8988T (cell line): Measurements from ENCODE around the gene SERPINA6.
"Not testable (repeated sequence)": the region's sequence is repeated elsewhere in the genome, so short reads cannot be mapped to it uniquely, and the experiment has no call there.

Source experiments
- DNase-seq: peaks from one replicate; pipeline ENCODE4 v3.0.0; 2011

The SERPINA6 gene

DNA sequence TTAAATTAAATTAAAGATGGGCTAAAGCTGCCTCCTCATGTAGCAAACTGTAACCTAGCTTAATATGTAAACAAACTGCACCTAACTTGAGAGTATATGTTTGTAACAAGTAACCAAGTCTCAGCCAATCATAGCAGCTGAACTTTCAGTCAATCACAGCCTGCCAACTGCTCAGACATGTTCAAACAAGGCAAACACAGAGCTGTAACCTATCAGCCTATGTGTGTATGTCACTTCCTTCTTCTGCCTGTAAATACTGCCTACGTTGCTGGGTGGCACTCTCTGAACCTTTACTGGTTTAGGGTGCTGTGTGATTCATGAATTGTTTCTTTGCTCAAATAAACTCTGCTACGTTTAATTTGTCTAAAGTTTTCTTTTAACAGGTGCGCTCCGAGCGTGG is 2.9 kb downstream of the SERPINA6 start:
- DNase-seq, result no peak

- no peak for DNase-seq
Observed at GRCh38 chr14:94317259-94317658, 5.9 kb downstream of the SERPINA6 start.

DNA sequence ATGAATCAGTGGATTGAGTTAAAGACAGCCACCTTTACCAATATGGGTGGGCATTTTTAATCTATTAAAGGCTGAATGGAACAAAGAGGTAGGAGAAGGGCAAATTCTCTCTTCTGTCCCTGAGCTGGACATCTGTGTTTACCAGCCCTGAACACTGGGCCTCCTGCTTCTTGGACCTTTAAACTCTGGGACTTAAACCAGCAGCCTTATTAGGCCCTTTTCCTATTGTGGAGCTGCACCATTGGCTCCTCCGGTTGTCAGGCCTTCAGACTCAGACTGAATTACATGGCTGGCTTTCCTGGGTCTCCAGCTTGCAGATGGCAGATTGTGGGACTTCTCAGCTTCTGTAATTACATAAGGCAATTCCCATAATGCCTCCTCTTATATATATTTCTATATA is 6.4 kb downstream of the SERPINA6 start:
- no peak for DNase-seq

DNA sequence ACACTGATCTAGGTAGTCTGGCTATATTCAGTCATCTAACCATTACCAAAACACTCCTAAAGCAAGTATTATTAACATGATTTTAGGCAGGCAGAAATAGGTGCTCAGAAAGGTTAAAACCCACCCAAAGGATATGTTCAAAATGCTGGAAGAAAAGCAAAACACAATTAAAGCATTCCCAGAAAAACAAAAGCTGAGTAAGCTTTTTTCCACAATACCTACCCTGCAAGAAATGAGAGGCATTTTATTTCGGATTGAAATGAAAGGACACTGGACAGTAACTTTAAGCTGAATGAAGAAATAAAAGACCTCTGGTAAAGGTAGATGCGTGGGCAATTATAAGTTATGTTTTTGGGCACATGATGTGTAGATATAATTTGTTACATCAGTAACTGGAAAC is 8.2 kb downstream of the SERPINA6 start:
- no peak for DNase-seq

DNA sequence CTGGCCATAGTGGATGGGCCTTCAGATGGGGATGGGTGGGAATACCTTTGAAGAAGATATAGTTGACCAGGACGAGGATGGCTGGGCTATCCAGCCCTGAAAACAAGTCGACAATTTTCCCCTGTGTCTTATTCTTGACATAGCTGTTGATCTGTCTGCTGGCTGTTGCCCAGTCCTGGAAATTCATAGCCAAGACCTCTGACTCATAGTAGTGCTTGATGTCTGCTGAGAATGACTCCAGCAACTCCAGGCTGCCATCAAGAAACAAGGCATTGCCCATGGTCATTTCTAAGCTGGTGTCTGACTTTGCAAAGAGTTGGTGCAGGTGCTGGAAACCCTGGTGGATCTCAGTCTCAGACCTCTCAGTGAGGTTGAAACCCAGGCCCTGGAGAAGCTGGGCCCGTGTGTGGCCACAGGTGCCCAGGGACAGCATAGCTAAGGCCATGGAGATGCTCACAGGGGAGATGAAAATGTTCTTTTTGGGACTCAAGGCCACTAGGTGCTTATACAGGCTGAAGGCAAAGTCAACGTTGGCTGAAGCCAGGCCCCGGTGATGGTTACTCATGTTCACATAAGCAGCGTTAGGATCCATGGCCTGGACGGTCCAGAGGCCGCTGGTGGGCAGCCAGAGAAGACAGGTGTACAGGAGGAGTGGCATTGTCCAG is 9.0 kb downstream of the SERPINA6 start:
- no peak for DNase-seq

DNA sequence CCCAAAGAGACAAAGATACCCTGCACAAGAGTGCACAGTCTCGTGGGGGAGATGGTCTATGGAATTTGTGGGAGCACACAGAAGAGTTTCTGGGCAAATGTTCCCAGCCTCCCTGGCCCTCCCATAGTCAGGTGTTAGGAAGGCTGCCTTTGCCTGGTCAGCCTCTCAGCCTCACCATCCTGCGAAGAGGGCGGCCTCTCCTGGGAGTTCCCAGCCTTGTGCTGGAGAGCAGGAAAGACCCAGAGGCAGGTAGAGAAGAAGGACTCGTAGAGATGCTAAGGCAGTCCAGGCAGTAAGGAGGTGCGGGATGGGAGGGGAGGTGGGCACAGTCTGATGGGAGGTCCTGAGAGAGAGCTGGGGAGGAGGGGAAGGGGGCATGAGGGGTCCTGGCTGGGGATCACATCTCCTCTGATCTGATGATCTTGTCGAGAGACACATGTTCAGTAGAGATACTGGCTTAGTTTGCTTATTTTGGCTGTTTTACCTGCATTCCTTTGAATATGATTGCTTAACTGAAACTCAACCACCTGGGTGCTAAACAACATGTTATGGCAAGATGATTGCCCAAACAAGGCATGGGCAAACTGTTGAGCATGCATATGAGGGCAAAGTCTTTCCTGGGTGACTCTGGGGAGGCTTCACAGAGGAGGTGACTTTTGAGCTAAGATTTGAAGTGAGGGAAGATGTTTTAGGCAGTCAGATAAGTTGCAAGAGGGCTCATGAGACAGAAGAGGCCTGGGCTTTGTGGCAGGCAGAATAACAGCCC is 10.5 kb downstream of the SERPINA6 start:
- DNase-seq, result no peak

GRCh38 chr14:94310248-94310647 is 12.9 kb downstream of the SERPINA6 start:
- no peak for DNase-seq

DNA sequence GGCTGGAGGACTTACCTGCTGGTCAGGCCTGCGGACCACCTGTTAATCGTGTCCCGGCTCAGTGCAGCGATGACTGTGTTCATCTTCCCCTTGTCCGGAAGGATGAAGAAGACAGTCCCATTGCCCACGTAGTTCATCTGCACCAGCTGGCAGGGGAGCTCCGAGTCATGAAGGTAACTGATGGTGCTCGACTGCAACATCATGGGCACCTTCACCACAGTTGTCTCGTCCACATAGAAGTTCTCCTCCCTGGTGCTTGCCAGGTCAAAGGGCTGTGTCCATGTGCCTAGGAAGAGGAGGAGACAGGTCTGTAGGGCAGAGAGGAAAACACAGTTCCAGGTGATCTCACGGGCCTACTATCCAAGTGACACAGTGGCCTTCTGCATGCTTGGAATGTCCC is 13.4 kb downstream of the SERPINA6 start:
- no peak for DNase-seq

- DNase-seq, result no peak
Observed at GRCh38 chr14:94307410-94307992, 15.6 kb downstream of the SERPINA6 start.

- DNase-seq, result no peak
Observed at GRCh38 chr14:94306047-94306978, 16.8 kb downstream of the SERPINA6 start.

DNA sequence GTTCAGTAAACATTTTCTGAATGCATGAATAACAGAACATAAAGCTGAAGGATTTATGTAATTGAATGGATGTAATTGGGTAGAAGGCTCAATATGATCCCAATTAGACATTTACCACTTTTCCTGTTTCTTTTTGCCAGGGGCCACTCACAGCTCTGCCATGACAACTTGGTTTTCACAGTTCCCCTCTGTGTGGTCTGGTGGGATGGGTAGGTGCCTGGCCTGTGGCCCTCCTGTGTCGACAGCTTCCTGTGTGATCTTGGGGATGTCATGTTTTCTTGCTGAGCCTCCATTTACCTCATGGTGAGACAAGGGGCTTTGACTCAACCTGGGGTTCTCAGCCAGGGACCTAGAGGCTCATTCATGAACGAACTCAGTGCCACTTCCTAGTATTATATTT is 17.5 kb downstream of the SERPINA6 start:
- no peak for DNase-seq

- no peak for DNase-seq
Observed at GRCh38 chr14:94304243-94304642, 18.9 kb downstream of the SERPINA6 start.

- DNase-seq, result no peak
Observed at GRCh38 chr14:94303111-94303510, 20.0 kb downstream of the SERPINA6 start.

DNA sequence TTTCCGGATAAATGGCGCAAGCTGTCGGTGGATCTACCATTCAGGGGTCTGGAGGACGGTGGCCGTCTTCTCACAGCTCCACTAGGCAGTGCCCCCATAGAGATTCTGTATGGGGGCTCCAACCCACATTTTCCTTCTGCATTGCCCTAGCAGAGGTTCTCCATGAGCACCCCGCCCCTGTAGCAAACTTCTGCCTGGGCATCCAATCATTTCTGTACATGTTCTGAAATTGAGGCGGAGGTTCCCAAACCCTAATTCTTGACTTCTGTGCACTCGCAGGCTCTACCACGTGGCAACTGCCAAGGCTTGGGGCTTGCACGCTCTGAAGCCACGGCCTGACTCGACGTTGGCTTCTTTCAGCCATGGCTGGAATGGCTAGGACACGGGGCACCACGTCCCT is 25.0 kb downstream of the SERPINA6 start:
- no peak for DNase-seq

- not testable (repeated sequence) for DNase-seq
Observed at GRCh38 chr14:94296181-94296545, 27.0 kb downstream of the SERPINA6 start.

DNA sequence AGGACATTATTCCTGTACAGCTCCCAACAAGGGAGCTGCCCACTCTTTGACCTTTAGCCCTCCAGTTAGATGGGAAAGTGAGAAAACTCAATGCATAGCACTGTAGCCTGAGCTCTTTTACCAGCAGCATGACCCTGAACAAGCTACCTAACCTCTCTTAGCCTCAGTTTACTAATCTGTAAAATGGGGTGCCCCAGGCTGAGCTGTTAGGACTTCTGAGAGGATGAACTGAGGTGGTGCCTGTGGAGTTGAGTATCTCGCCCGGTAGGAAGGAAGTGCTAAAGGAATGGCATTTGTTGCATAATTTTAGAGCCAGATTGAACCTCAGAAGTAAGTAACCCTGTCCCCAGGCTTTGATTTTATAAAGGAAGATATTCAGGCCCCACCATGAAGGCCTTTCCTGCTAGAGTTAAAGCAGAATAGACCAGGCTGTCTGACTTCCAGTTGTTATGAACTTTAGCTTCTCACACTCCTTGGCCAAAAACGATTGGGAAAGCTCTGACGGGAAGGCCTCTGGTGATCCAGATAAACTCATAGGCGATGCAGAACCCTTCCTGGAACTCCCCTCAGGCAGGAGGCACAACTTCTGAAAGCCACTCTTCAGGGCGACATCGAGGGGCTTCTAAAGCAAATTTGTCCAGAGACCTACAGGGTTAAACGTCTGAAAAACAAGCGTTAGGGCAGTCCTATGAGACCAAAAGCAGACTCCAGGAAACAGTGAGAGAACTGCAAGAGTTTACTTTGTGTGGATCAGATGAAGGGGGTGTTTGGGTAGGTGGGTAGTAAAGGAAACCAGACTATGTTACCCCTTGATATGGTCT is 27.6 kb downstream of the SERPINA6 start:
- no peak for DNase-seq

GRCh38 chr14:94293578-94293924 is 29.6 kb downstream of the SERPINA6 start:
- no peak for DNase-seq

- DNase-seq, result no peak
Observed at GRCh38 chr14:94292872-94293577, 30.1 kb downstream of the SERPINA6 start, which contains the start of gene SERPINA10. SERPINA10 (minus strand) TSS chr14:94293268; CDS start chr14:94290593, 2,675 bp downstream.

DNA sequence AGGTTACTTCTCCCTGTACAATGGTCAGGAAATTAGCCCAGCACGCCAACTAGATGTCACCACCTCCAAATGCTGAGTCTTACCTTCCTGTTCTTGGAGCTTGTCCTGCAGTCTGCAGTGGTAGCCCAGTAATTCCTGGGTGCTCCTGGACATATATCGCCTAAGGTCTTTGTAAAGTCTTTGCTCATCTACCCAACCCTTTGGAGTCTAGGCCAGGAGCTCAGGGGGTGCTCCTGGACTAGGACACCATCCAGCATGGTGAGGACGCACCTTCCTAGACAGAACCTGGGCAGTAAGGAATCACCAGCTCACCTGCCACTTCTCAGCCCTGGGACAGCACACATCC is 30.6 kb downstream of the SERPINA6 start:
- DNase-seq, result no peak

DNA sequence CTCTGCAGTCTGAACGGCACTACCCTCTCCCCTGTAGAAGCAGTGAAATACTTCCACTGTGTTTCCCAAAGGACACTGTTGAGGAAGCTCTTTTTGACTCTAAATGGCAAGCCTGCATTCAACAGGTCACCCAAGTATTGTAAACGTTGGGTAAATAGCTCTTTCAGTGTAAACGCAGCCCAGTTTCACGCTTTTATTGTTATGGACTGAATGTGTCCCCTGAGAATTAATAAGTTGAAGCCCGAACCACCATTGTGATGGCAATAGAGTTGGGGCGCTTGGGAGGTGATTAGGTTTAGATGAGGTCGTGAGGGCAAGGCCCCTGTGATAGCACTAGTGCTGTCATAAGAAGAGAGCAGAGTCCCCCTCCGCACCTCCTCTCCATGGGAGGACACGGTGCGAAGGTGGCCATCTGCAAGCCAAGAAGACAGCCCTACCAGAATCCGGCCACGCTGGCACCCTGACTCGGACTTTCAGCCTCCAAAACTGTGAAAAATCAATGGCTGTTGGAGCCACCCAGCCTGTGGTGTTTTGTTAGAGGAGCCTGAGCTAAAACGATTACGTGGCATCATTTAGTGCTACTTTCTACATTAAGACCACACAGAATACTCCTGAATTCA is 31.1 kb downstream of the SERPINA6 start:
- no peak for DNase-seq
